Activated T-cell treated with anti-CD3 and anti-CD28 coated beads for 1 hour (primary cell): Measurements from ENCODE around the gene MDN1.
"Not testable (repeated sequence)": the region's sequence is repeated elsewhere in the genome, so short reads cannot be mapped to it uniquely, and the experiment has no call there.

ENCODE experiments used
- DNase-seq: peaks from one replicate; pipeline ENCODE4 v3.0.0-alpha.2; 2020; ENCODE audit warnings: low read depth

The MDN1 gene

GRCh38 chr6:89819336-89820130, at the start of gene MDN1:
Gene MDN1 (minus strand): TSS chr6:89819794. CDS start chr6:89819607, 187 bp downstream.
- peak; percentile 72 for DNase-seq

- DNase-seq = no peak
Measured at GRCh38 chr6:89866024-89866678, 46.6 kb upstream of the MDN1 start.

- DNase-seq = no peak
Measured at GRCh38 chr6:89862698-89863097, 43.1 kb upstream of the MDN1 start.

GRCh38 chr6:89862273-89862672, 42.7 kb upstream of the MDN1 start:
- no peak for DNase-seq

- DNase-seq = no peak
Measured at GRCh38 chr6:89859744-89860143, 40.1 kb upstream of the MDN1 start.

GRCh38 chr6:89858041-89858440, 38.4 kb upstream of the MDN1 start:
- no peak for DNase-seq

- DNase-seq = no peak
Measured at GRCh38 chr6:89853068-89853467, 33.5 kb upstream of the MDN1 start.

GRCh38 chr6:89847513-89847912, 27.9 kb upstream of the MDN1 start:
- not testable (repeated sequence) for DNase-seq

- no peak for DNase-seq
Measured at GRCh38 chr6:89843070-89843469, 23.5 kb upstream of the MDN1 start.

GRCh38 chr6:89842228-89842627, 22.6 kb upstream of the MDN1 start:
- DNase-seq = no peak

GRCh38 chr6:89840538-89840937, 20.9 kb upstream of the MDN1 start:
- no peak for DNase-seq

GRCh38 chr6:89836639-89837222, 17.1 kb upstream of the MDN1 start:
- no peak for DNase-seq

GRCh38 chr6:89834884-89835792, 15.5 kb upstream of the MDN1 start:
- DNase-seq = no peak

- DNase-seq = no peak
Measured at GRCh38 chr6:89830170-89830809, 10.7 kb upstream of the MDN1 start.

- peak; percentile 90 for DNase-seq
Measured at GRCh38 chr6:89829472-89830169, 10.0 kb upstream of the MDN1 start, which contains the start of gene CASP8AP2. Gene CASP8AP2 (plus strand): TSS chr6:89829880.

GRCh38 chr6:89828988-89829471, 9.4 kb upstream of the MDN1 start:
- DNase-seq = no peak

GRCh38 chr6:89828475-89828987, 8.9 kb upstream of the MDN1 start:
- not testable (repeated sequence) for DNase-seq

- no peak for DNase-seq
Measured at GRCh38 chr6:89826029-89826528, 6.5 kb upstream of the MDN1 start.

GRCh38 chr6:89818977-89819335, 638 bp downstream of the MDN1 start:
- no peak for DNase-seq

GRCh38 chr6:89817481-89817880, 2.1 kb downstream of the MDN1 start:
- DNase-seq = no peak
